ENCODE measurements around the gene CDKN1C.

The CDKN1C gene

GRCh38 chr11:2885678-2886081 is at the start of gene CDKN1C:
TSS of gene CDKN1C (minus strand) at chr11:2885775. CDS start at chr11:2885456, 319 bp downstream.
- peak in 2 of 3 experiments; percentile 55 to 65 for DNase-seq (ENCODE audit: low read depth in 2 of 3, low spot score in 2 of 3)

- no peak for DNase-seq (ENCODE audit: low read depth in 2 of 3, low spot score in 2 of 3)
Measured at GRCh38 chr11:2934611-2935239, 49.1 kb upstream of the CDKN1C start.

- no peak for DNase-seq (ENCODE audit: low read depth in 2 of 3, low spot score in 2 of 3)
Measured at GRCh38 chr11:2934021-2934550, 48.5 kb upstream of the CDKN1C start.

- DNase-seq (ENCODE audit: low read depth in 2 of 3, low spot score in 2 of 3), result no peak
Measured at GRCh38 chr11:2933375-2934020, 47.9 kb upstream of the CDKN1C start.

GRCh38 chr11:2932850-2933251 is 47.3 kb upstream of the CDKN1C start:
- DNase-seq (ENCODE audit: low read depth in 2 of 3, low spot score in 2 of 3), result no peak

DNA sequence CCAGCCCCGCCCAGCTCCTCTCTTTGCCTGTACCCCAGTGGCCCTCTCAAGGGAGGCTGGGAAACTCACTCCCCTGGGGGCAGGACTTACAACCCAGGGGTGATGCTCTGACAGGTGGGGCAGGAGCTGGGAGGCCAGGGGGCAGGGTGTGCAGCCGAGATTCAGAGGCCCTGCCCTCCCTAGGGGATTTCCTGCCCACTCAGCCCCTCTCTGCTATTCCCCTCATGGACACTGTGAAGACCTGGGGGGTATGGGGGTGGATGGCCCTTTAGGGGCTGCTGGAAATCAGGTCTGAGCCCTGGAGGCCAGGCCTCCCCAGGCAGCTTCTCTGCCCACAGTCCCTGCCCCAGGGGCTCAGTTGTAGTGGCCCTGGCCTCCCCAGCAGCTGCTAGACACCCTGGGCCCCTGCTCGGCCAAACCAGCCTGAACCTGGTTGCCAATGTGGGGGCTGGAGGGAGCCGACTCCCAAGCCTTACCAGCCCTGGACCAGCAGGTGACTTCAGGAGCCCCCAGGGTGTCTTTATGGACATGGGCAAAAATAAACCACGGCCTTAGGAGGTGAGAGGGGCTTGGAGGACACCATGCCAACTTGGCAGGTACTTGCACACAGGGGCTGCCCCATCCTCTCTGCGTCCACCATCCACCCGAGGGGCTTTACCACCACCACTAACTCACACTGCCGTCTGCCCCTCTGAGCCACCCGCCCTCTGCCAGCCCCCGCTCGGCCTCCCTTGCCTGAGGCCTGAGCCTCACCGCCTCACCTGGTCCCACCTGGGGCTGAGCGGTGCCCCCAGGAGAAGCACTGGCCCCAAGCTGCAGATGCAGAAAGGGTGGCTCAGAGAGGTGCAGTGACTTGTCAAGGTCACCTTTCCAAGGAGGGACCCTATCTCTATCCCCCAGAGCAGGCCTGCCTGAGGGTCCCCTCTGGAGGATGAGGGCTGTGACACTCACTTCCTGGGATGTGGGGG is 46.5 kb upstream of the CDKN1C start:
- no peak for DNase-seq (ENCODE audit: low read depth in 2 of 3, low spot score in 2 of 3)

DNA sequence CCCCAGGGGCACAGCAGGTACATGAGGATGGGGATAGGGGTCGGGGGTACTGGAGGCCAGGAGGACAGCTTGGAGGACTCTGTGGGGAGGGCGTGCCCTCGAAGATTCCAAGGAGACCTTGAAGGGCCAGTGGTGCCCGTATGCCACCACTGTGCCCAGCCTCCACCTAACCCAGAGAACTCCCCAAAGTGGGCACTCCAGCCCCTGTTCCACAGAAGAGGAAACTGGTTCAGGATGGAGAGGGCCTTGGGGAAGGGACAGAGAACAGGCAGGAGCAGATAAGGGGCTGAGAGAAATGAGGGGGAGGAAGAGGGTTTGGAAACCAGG is 45.8 kb upstream of the CDKN1C start:
- DNase-seq (ENCODE audit: low read depth in 2 of 3, low spot score in 2 of 3), result no peak

GRCh38 chr11:2930704-2931419 is 45.3 kb upstream of the CDKN1C start:
- no peak for DNase-seq (ENCODE audit: low read depth in 2 of 3, low spot score in 2 of 3)

GRCh38 chr11:2929950-2930703 is 44.6 kb upstream of the CDKN1C start:
- peak; percentile 19 to 43 (median 34) for DNase-seq (ENCODE audit: low read depth in 2 of 3, low spot score in 2 of 3)

DNA sequence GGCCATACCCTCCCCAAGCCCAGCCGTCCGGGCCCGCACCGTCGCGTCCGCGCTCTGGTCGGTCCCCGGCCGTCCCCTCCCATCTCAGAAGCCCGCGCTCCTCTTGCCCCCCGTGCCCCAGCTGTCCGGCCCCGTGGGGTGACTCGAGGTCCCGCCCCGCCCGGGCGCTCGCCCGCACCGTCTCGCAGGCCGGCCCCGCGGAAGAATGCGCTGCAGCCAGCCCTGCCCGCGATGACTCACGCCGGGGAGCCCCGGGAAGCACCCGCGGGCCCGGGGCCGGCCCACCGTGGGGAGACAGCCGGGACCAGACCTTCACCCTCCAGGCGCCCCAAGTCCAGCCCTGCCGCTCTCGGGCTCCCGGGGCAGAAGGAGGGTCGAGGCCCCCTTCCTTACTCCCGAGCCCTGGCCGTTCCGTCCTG is 44.0 kb upstream of the CDKN1C start:
- DNase-seq (ENCODE audit: low read depth in 2 of 3, low spot score in 2 of 3), result peak in 2 of 3 experiments; percentile 38 to 48

DNA sequence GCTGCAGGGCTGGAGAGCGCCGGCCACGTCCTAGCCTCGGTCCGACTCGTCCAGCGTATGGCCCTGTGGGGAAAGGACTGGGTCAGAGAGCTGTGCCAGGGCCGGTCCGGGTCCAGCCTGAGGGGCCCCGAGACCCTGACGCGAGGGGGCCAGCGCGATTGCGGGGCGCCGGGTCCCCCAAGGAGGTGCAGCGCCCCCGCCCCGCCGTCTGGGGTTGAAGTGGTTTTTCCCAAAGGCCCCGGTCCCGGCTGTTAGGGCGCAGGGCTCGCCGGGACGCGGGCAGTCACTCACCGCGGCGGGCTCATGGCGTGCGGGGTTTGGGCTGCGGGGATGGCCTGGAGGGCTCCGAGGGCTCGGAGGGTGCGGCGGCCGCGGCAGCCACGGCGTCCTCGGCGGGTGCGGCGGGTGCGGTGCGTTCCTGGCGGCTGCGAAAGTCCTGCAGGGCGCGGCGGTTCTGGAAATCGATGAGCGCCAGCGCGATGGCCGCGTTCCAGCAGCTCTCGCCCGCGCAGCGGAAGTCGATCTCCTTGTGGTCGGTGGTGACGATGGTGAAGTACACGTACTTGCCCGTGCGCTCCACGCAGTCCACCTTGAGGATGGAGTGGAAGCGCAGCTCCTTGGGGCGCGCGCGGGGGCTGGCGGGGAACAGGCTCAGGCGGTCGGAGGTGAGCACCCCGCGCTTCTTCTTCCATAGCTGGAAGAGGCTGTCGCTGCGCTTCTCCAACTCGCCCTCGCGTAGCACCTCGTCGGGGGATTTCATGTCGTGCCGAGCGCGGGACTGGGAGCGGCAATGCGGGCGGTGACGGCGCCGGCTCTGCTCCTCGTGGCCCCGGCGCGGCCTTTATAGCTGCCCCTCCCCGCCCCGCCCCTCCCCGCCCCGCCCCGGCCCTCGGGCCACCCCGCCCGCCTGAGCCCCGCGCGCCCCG is 43.3 kb upstream of the CDKN1C start, which contains the start of gene PHLDA2:
TSS of gene PHLDA2 (minus strand) at position 816 of the 926 bp plus-strand sequence. CDS start at position 760, 56 bp downstream.
- DNase-seq (ENCODE audit: low read depth in 2 of 3, low spot score in 2 of 3), result peak in 2 of 3 experiments; percentile 39 to 43

DNA sequence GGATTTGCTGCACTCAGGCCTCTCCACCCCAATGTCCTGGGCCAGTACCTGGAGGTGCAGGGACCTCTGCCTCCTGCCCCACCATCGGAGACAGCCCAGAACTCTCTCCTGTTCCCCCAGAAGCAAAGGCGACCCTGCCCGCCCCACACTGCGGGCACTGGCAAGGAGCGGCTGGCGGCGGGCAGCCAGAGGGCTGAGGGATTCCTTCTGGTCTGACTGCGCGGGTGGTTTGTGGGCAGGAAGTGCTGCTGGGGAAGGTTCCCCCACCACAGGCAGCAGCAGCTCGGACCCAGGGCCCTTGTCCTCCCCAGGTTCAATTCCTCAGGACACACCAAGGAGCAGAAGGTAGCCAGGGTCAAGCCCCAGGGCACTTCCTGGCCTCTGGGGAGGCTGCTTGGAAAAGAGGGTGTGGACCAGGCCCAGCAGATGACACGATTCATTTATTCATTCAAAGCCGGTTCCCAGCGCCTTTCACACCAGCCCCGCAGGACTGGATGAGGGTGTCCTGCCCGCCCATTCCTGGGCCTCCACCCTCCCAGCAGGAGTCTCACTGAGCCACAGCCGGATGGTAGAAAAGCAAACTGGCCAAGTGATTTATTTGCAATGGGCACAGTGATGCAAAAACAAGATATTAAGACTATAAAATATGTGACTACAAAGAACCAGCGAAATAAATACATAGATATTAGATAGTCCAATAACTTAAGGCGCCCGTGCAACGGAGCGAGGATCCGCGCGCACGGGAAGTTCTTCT is 42.5 kb upstream of the CDKN1C start:
- no peak for DNase-seq (ENCODE audit: low read depth in 2 of 3, low spot score in 2 of 3)

- DNase-seq (ENCODE audit: low read depth in 2 of 3, low spot score in 2 of 3), result no peak
Measured at GRCh38 chr11:2927121-2927800, 41.7 kb upstream of the CDKN1C start.

GRCh38 chr11:2926611-2927051 is 41.1 kb upstream of the CDKN1C start:
- no peak for DNase-seq (ENCODE audit: low read depth in 2 of 3, low spot score in 2 of 3)

DNA sequence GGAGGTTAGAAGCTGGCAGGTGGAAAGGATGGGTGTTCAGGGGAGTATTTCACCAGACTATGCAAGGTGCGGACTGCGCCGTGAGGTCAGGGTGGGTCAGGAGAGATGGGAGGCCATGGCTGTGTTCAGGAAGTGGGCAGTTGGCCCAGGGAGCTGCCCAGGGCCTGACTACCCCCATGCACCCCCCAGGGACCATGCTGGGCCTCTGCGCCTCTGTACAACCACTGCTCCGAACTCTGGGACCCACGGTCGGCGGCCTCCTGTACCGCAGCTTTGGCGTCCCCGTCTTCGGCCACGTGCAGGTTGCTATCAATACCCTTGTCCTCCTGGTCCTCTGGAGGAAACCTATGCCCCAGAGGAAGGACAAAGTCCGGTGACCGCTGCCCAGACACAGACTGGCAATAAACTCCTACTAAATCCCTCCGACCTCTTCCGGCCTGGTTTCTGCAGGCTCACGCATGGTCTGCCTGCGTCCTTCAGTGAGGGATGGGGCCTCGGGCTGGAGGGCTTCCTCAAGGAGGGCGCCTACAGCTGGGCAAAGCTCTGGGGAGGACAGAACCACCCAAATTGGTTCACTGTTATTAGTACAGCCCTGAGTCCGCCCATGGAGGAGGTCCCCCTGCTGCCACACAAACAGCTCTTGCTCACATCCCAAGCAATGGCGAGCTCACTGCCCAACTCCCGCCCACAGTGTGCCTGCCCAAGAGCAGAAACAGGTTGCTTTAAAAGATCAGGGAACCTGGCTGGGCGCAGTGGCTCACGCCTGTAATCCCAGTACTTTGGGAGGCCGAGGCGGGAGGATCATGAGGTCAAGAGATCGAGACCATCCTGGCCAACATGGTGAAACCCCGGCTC is 39.5 kb upstream of the CDKN1C start:
- no peak for DNase-seq (ENCODE audit: low read depth in 2 of 3, low spot score in 2 of 3)

DNA sequence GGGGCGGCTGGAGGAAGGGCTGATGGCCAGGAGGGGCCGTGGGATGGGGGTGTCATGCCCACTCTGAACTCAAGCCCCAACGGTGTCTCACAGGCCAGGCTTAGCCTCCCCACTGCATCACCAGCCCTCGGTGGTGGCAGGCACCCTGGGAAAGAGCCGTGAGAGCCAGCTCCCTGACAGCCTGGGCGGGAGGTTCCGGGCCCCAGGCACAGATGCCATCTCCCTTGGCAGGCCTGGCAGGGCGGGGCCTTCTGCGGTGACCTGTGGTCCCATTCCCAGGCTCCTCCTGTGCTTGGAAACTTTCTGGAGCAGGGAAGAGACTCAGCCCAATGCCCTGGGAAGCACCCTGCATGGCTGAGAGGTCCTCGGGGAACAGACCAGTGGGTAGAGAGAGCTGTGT is 38.8 kb upstream of the CDKN1C start:
- DNase-seq (ENCODE audit: low read depth in 2 of 3, low spot score in 2 of 3), result no peak
